H1 (cell line): ENCODE measurements around the gene CDK5RAP2. TPM values are rescaled to one million over a fixed set of nuclear protein-coding genes. Genes with fewer than 3 reads are reported as not detected.

Experiments used
- CTCF ChIA-PET: fragments of 300-600 bp; sonication (Branson Sonifier 250); formaldehyde crosslinking; loops from one replicate; lab custom pipeline; 2021; ENCODE audit not compliant: partially characterized antibody; lab: Charles Lee
- POLR2A ChIA-PET: fragments of 300-600 bp; sonication (Branson Sonifier 250); formaldehyde crosslinking; loops from one replicate; lab custom pipeline; 2021; ENCODE audit warnings: inconsistent platforms; ENCODE audit not compliant: partially characterized antibody; lab: Charles Lee
- DNase-seq, 2 experiments: peaks; one replicate each; pipeline versions ENCODE4 v3.0.0 to v3.0.0-alpha.2; 2010 to 2022; ENCODE audit warnings: low spot score in 2 of 2, low read depth in 1 of 2, mixed read lengths in 1 of 2
- FAIRE-seq: peaks from 2 replicates; lab custom pipeline; 2011; peaks lifted over from hg19 to GRCh38; lab: Jason Lieb, UNC
- H2AFZ ChIP-seq: 2 replicates; pipeline ENCODE4 v1.8.1; 2012; ENCODE audit warnings: low read length, inconsistent platforms
- H2AK5ac ChIP-seq: 2 replicates; pipeline ENCODE4 v1.6.1; 2013; ENCODE audit warnings: low read depth, low read length
- H2BK120ac ChIP-seq: replicated peaks from 2 replicates; pipeline ENCODE3; 2013; ENCODE audit warnings: low read depth, low read length, inconsistent platforms
- H2BK12ac ChIP-seq: 2 replicates; pipeline ENCODE4 v1.6.1; 2013; ENCODE audit warnings: low read depth, low read length
- H2BK15ac ChIP-seq: 2 replicates; pipeline ENCODE4 v1.6.1; 2013; ENCODE audit warnings: low read length
- H2BK20ac ChIP-seq: 2 replicates; pipeline ENCODE4 v1.6.1; 2013; ENCODE audit warnings: low read length
- H2BK5ac ChIP-seq: 2 replicates; pipeline ENCODE4 v1.6.1; 2013; ENCODE audit warnings: low read depth, low read length
- H3K14ac ChIP-seq: 2 replicates; pipeline ENCODE4 v1.6.1; 2013; ENCODE audit warnings: inconsistent platforms; ENCODE audit not compliant: insufficient read length
- H3K18ac ChIP-seq: 2 replicates; pipeline ENCODE4 v1.6.1; 2013; ENCODE audit warnings: low read length; ENCODE audit errors: extremely low read depth
- H3K23ac ChIP-seq: 2 replicates; pipeline ENCODE4 v1.6.1; 2013; ENCODE audit warnings: inconsistent platforms; ENCODE audit not compliant: insufficient read length
- H3K23me2 ChIP-seq: 2 replicates; pipeline ENCODE4 v1.6.1; 2013; ENCODE audit warnings: low read depth, low read length
- H3K27ac ChIP-seq: 2 replicates; pipeline ENCODE4 v1.6.1; 2011; ENCODE audit warnings: low read depth, low read length, inconsistent platforms
- H3K27me3 ChIP-seq, 4 experiments: replicated peaks in 1 of 4; 1 replicate in 1 of 4; 2 replicates in 3 of 4; pipeline versions ENCODE4 v1.6.1 to v1.8.1; 2011 to 2013; ENCODE audit warnings: low read length in 3 of 4, mild to moderate bottlenecking in 3 of 4, inconsistent platforms in 2 of 4, mixed read lengths in 2 of 4, moderate library complexity in 1 of 4; ENCODE audit not compliant: control insufficient read depth in 3 of 4, insufficient read depth in 3 of 4; ENCODE audit errors: extremely low read depth in 1 of 4
- H3K36me3 ChIP-seq, 4 experiments: 2 replicates each; pipeline versions ENCODE4 v1.6.1 to v1.8.1; 2011 to 2013; ENCODE audit warnings: mild to moderate bottlenecking in 4 of 4, low read length in 3 of 4, moderate library complexity in 2 of 4, control low read depth in 1 of 4, inconsistent platforms in 1 of 4; ENCODE audit not compliant: insufficient read depth in 4 of 4, control insufficient read depth in 2 of 4
- H3K4ac ChIP-seq: replicated peaks from 2 replicates; pipeline ENCODE3; 2013; ENCODE audit warnings: low read length, low read depth, mixed read lengths, inconsistent platforms; ENCODE audit not compliant: insufficient read length
- H3K4me1 ChIP-seq, 4 experiments: replicated peaks in 1 of 4; 1 replicate in 1 of 4; 2 replicates in 3 of 4; pipeline versions ENCODE4 v1.6.1 to v1.8.1; 2011 to 2013; ENCODE audit warnings: low read length in 3 of 4, inconsistent platforms in 2 of 4, mixed read lengths in 1 of 4; ENCODE audit not compliant: insufficient read depth in 4 of 4, control insufficient read depth in 3 of 4
- H3K4me2 ChIP-seq, 2 experiments: 2 replicates each; pipeline versions ENCODE4 v1.6.1 to v1.8.1; 2011 to 2013; ENCODE audit warnings: low read depth in 2 of 2, low read length in 2 of 2, control low read depth in 1 of 2, inconsistent platforms in 1 of 2, mild to moderate bottlenecking in 1 of 2; ENCODE audit not compliant: insufficient read depth in 1 of 2
- H3K4me3 ChIP-seq, 4 experiments: fragments of 200-600, 300-600 bp in 1 of 4; sonication (generic), shearing (Covaris generic), sonication (Bioruptor Twin) in 1 of 4; 2 replicates each; pipeline versions ENCODE4 v1.5.1 to v1.8.1; 2011 to 2016; ENCODE audit warnings: low read length in 4 of 4, low read depth in 3 of 4, control low read depth in 2 of 4, inconsistent platforms in 2 of 4, mild to moderate bottlenecking in 2 of 4, mixed read lengths in 1 of 4, moderate library complexity in 1 of 4; ENCODE audit not compliant: insufficient read depth in 2 of 4; ENCODE audit errors: extremely low read depth in 1 of 4
- H3K56ac ChIP-seq: replicated peaks from 2 replicates; pipeline ENCODE3; 2013; ENCODE audit warnings: low read depth, mild to moderate bottlenecking, mixed read lengths, low read length, inconsistent platforms; ENCODE audit not compliant: insufficient read length
- H3K79me1 ChIP-seq: 2 replicates; pipeline ENCODE4 v1.6.1; 2013; ENCODE audit warnings: low read depth, low read length, control low read depth
- H3K79me2 ChIP-seq, 2 experiments: 2 replicates each; pipeline versions ENCODE4 v1.6.1 to v1.8.1; 2012 to 2013; ENCODE audit warnings: low read length in 2 of 2, mild to moderate bottlenecking in 2 of 2, inconsistent platforms in 1 of 2; ENCODE audit not compliant: insufficient read depth in 2 of 2, control insufficient read depth in 1 of 2
- H3K9ac ChIP-seq, 4 experiments: replicated peaks in 1 of 4; 1 replicate in 1 of 4; 2 replicates in 3 of 4; pipeline versions ENCODE4 v1.6.1 to v1.8.1; 2011 to 2013; ENCODE audit warnings: low read depth in 3 of 4, low read length in 3 of 4, control low read depth in 2 of 4, mild to moderate bottlenecking in 2 of 4, moderate library complexity in 2 of 4, inconsistent platforms in 1 of 4; ENCODE audit errors: extremely low read depth in 1 of 4
- H3K9me3 ChIP-seq, 2 experiments: 2 replicates each; pipeline versions ENCODE4 v1.6.1 to v1.8.1; 2012 to 2013; ENCODE audit warnings: mild to moderate bottlenecking in 2 of 2, moderate library complexity in 2 of 2, control low read depth in 1 of 2, inconsistent platforms in 1 of 2, low read depth in 1 of 2, low read length in 1 of 2, mixed read lengths in 1 of 2; ENCODE audit not compliant: insufficient read depth in 2 of 2
- H4K20me1 ChIP-seq, 2 experiments: replicated peaks in 1 of 2; 2 replicates each; pipeline versions ENCODE3 to v1.8.1; 2011 to 2013; ENCODE audit warnings: inconsistent platforms in 2 of 2, low read length in 2 of 2, mild to moderate bottlenecking in 1 of 2; ENCODE audit not compliant: insufficient read depth in 2 of 2, control insufficient read depth in 1 of 2
- H4K5ac ChIP-seq: 2 replicates; pipeline ENCODE4 v1.6.1; 2013; ENCODE audit warnings: low read length, low read depth, mixed read lengths, inconsistent platforms; ENCODE audit not compliant: insufficient read length
- H4K8ac ChIP-seq: 2 replicates; pipeline ENCODE4 v1.8.0; 2013; ENCODE audit warnings: mild to moderate bottlenecking, moderate library complexity, low read length, inconsistent platforms; ENCODE audit not compliant: insufficient read depth; ENCODE audit errors: extremely low read depth
- H4K91ac ChIP-seq: replicated peaks from 2 replicates; pipeline ENCODE3; 2013; ENCODE audit warnings: low read length, mixed read lengths, inconsistent platforms; ENCODE audit not compliant: insufficient read length
- ASH2L ChIP-seq: fragments of 200-600, 300-600 bp; sonication (generic); IDR thresholded peaks from one replicate; pipeline ENCODE4 v1.7.1; 2017; ENCODE audit warnings: low read length
- BACH1 ChIP-seq: IDR thresholded peaks from 2 replicates; pipeline ENCODE4 v1.6.1; 2012; ENCODE audit warnings: low read length, improper control_type of control experiment
- BCL11A ChIP-seq, 2 experiments: IDR thresholded peaks; one replicate each; pipeline ENCODE4 v1.6.1; 2011; ENCODE audit warnings: low read depth in 2 of 2, low read length in 2 of 2, mild to moderate bottlenecking in 2 of 2
- CBX5 ChIP-seq: fragments of 300-800, 300-1000 bp; sonication (generic); IDR thresholded peaks from 2 replicates; pipeline ENCODE4 v1.7.1; 2016; ENCODE audit warnings: antibody characterized with exemption, low read length, low read depth
- CHD1 ChIP-seq: IDR thresholded peaks from 2 replicates; pipeline ENCODE4 v1.6.1; 2012; ENCODE audit warnings: low read depth, low read length, improper control_type of control experiment
- CHD2 ChIP-seq: IDR thresholded peaks from 2 replicates; pipeline ENCODE4 v1.6.1; 2012; ENCODE audit warnings: low read length, improper control_type of control experiment
- CREB1 ChIP-seq: IDR thresholded peaks from 2 replicates; pipeline ENCODE4 v1.6.1; 2012; ENCODE audit warnings: inconsistent platforms
- FOSL1 ChIP-seq: IDR thresholded peaks from 2 replicates; pipeline ENCODE4 v1.6.1; 2011; ENCODE audit warnings: mild to moderate bottlenecking, low read depth, low read length, moderate library complexity; ENCODE audit not compliant: insufficient read depth
- GTF2F1 ChIP-seq: IDR thresholded peaks from 2 replicates; pipeline ENCODE4 v1.6.1; 2012; ENCODE audit warnings: low read depth, low read length, improper control_type of control experiment, borderline replicate concordance
- HDAC2 ChIP-seq, 2 experiments: fragments of 300-600 bp in 1 of 2; sonication (generic) in 1 of 2; IDR thresholded peaks; 2 replicates each; pipeline ENCODE4 v1.6.1; 2011 to 2012; ENCODE audit warnings: low read depth in 2 of 2, low read length in 2 of 2, mild to moderate bottlenecking in 2 of 2, moderate library complexity in 2 of 2, borderline replicate concordance in 1 of 2, inconsistent platforms in 1 of 2
- NANOG ChIP-seq: IDR thresholded peaks from 2 replicates; pipeline ENCODE4 v1.6.1; 2011; ENCODE audit warnings: low read length, low read depth, mild to moderate bottlenecking, inconsistent platforms; ENCODE audit not compliant: insufficient read depth, poor library complexity, severe bottlenecking
- NRF1 ChIP-seq: IDR thresholded peaks from 2 replicates; pipeline ENCODE4 v1.6.1; 2011; ENCODE audit warnings: mild to moderate bottlenecking, low read depth, low read length, improper control_type of control experiment
- SIRT6 ChIP-seq: IDR thresholded peaks from one replicate; pipeline ENCODE4 v1.7.1; 2012; ENCODE audit warnings: low read length, inconsistent platforms
- ZNF274 ChIP-seq: IDR thresholded peaks from 2 replicates; pipeline ENCODE4 v1.7.0; 2012; ENCODE audit warnings: low read length, borderline replicate concordance; ENCODE audit errors: extremely low read depth
- WGBS, 2 experiments: shearing (Covaris generic) in 1 of 2; methylation state at CpG; one replicate each; pipeline versions ENCODE4 v1.1.6 to v1.1.7; 2013 to 2015; ENCODE audit warnings: low lambda C conversion rate in 2 of 2, mixed read lengths in 2 of 2, inconsistent platforms in 1 of 2, low coverage in 1 of 2, missing lambda C conversion rate in 1 of 2; ENCODE audit not compliant: insufficient replicate concordance in 2 of 2, insufficient coverage in 1 of 2, insufficient read length in 1 of 2; ENCODE audit errors: extremely low coverage in 1 of 2, missing lambda C conversion rate in 1 of 2; 5-methylcytosine and 5-hydroxymethylcytosine counted together
- polyA plus RNA-seq, 7 experiments: library from polyadenylated mRNA; depleted of rRNA in 3 of 7; stranded (reverse) in 5 of 7; unstranded in 2 of 7; fragments of >200 nt in 5 of 7; fragments of 200-250 nt in 2 of 7; gene quantifications; 1 replicate in 5 of 7; 2 replicates in 1 of 7; 4 replicates in 1 of 7; pipeline versions ENCODE4 v1.2.1 to v1.2.3, GENCODE V29; 2011 to 2013; ENCODE audit warnings: missing spikeins in 2 of 7, mixed read lengths in 2 of 7
- total RNA-seq: library from RNA; stranded (reverse); fragmentation: NEBNext Ultra II Directional; extraction: Animal tissue kit (Norgen Biotek cat#: 25700); gene quantifications from 2 replicates; pipeline ENCODE4 v1.2.1, GENCODE V29; 2021

CDK5RAP2 gene
- total and polyA plus RNA-seq, 2 of the 8 experiments (the other 6 are each of a cell fraction or from before 2014, with no cell fraction given) = 19.8 to 49.4 TPM

GRCh38 chr9:120435091-120435490, 144.9 kb downstream of the CDK5RAP2 start:
- Histone ChIP-seq H3K56ac (no peak overlapping the region), H3K9me3 (no peaks in the 10 kb centered on the region), H2AFZ (no peak overlapping the region), H3K36me3 (peaks cover 2 to 32% (median 21%) of the 10 kb centered on the region in 4 experiments; a peak in 7 of 8 replicates), H2BK20ac (no peak overlapping the region), H2BK5ac (no peak overlapping the region), H3K4ac (no peak overlapping the region), H2BK15ac (no peak overlapping the region), H3K4me2 (no peak overlapping the region), H3K79me1 (no peaks in the 10 kb centered on the region), H3K9ac (no peak overlapping the region), H3K4me1 (no peaks in the 10 kb centered on the region), H2BK120ac (no peak overlapping the region), H3K27ac (no peak overlapping the region), H3K18ac (no peak overlapping the region), H3K79me2 (no peaks in the 10 kb centered on the region), H4K20me1 (peaks cover 0 to 4% of the 10 kb centered on the region in 2 experiments), H4K5ac (no peak overlapping the region), H4K8ac (no peak overlapping the region), H3K27me3 (no peaks in the 10 kb centered on the region), H4K91ac (no peak overlapping the region), H3K14ac (no peak overlapping the region), H2BK12ac (no peak overlapping the region), H3K23me2 (no peaks in the 10 kb centered on the region), H3K23ac (no peak overlapping the region), H3K4me3 (no peak overlapping the region), H2AK5ac (no peak overlapping the region)
- DNase-seq (no peak), FAIRE-seq (no peak)
- 95% methylated on average over 1 of the region's 1 CpG; no CpG with 5 or more reads in 1 of the 2 experiments for whole genome bisulfite sequencing, 2 experiments
- ChIA-PET CTCF (interaction anchor here (1.0 kb wide), 1 partner anchor 43 kb away, joined by 4 read pairs; no protein-coding TSS in a partner anchor), POLR2A (no interaction called here)
- TF ChIP-seq CHD1 = no peak
- TF ChIP-seq BACH1 = no peak
- TF ChIP-seq ASH2L = no peak
- no peak for TF ChIP-seq CBX5
- no peak for TF ChIP-seq SIRT6
- TF ChIP-seq ZNF274 = no peak
- no peak for TF ChIP-seq HDAC2 (IDR thresholded peaks at IDR 0.05; ENCODE audit: borderline replicate concordance in 1 of 2, low read depth in 2 of 2, low read length in 2 of 2)
- no peak for TF ChIP-seq NANOG
- no peak for TF ChIP-seq NRF1
- no peak for TF ChIP-seq BCL11A (IDR thresholded peaks at IDR 0.05; ENCODE audit: low read depth in 2 of 2, low read length in 2 of 2)
- TF ChIP-seq CHD2 = no peak
- no peak for TF ChIP-seq FOSL1
- TF ChIP-seq CREB1 = no peak
- TF ChIP-seq GTF2F1 = no peak
